IMR-90 (cell line): ENCODE measurements around the gene FOSL1. TPM values are rescaled to one million over a fixed set of nuclear protein-coding genes. Genes with fewer than 3 reads are reported as not detected.
A peak's percentile ranks its signal among the peaks of the same experiment; 100 is the strongest.

ENCODE experiments used
- ATAC-seq: fragments of 200-7000 bp; cut with Tn5 transposase; 2 replicates; pipeline ENCODE4 v1.9.1; 2020; ENCODE audit warnings: low read depth, mild to moderate bottlenecking, moderate library complexity
- BruUV-seq: library from RNA; stranded (reverse); fragments of 400-500 nt; replicated peaks from 2 replicates; lab custom pipeline; 2021; lab: Mats Ljungman, UMichigan
- CTCF ChIA-PET: fragments of 300-600 bp; formaldehyde crosslinking; extraction: SDS; loops from one replicate; lab custom pipeline; 2021; ENCODE audit warnings: antibody characterized with exemption; lab: Yijun Ruan, JAX
- POLR2A ChIA-PET: fragments of 300-600 bp; sonication (Branson Sonifier 250); formaldehyde crosslinking; loops from one replicate; lab custom pipeline; 2022; ENCODE audit warnings: antibody characterized with exemption; ENCODE audit not compliant: unreplicated experiment; lab: Charles Lee
- DNase-seq: peaks from one replicate; pipeline ENCODE4 v3.0.0; 2013
- H2AFZ ChIP-seq: replicated peaks from 2 replicates; pipeline ENCODE3; 2013; ENCODE audit warnings: low read length, mild to moderate bottlenecking; ENCODE audit not compliant: poor library complexity
- H2AK5ac ChIP-seq: 2 replicates; pipeline ENCODE4 v1.6.1; 2013; ENCODE audit warnings: low read depth, low read length, inconsistent platforms
- H2AK9ac ChIP-seq: replicated peaks from 2 replicates; pipeline ENCODE3; 2013; ENCODE audit warnings: mild to moderate bottlenecking, low read depth, low read length, moderate library complexity; ENCODE audit not compliant: poor library complexity
- H2BK120ac ChIP-seq: 2 replicates; pipeline ENCODE4 v1.6.1; 2013; ENCODE audit warnings: low read depth, low read length, inconsistent platforms
- H2BK15ac ChIP-seq: 3 replicates; pipeline ENCODE4 v1.6.1; 2013; ENCODE audit warnings: low read depth, low read length, inconsistent platforms
- H2BK20ac ChIP-seq: 2 replicates; pipeline ENCODE4 v1.6.1; 2013; ENCODE audit warnings: low read depth, mild to moderate bottlenecking, inconsistent platforms, low read length, moderate library complexity
- H2BK5ac ChIP-seq: 2 replicates; pipeline ENCODE4 v1.6.1; 2013; ENCODE audit warnings: mild to moderate bottlenecking, low read depth, low read length, inconsistent platforms; ENCODE audit not compliant: poor library complexity, severe bottlenecking
- H3K14ac ChIP-seq: replicated peaks from 2 replicates; pipeline ENCODE4 v1.6.1; 2013; ENCODE audit warnings: low read depth, low read length, inconsistent platforms
- H3K18ac ChIP-seq: 2 replicates; pipeline ENCODE4 v1.6.1; 2013; ENCODE audit warnings: low read depth, low read length, control low read depth
- H3K23ac ChIP-seq: 2 replicates; pipeline ENCODE4 v1.6.1; 2013; ENCODE audit warnings: low read depth, low read length, inconsistent platforms
- H3K27ac ChIP-seq: 2 replicates; pipeline ENCODE4 v1.5.1; 2013; ENCODE audit warnings: mild to moderate bottlenecking, control low read depth, low read length; ENCODE audit not compliant: insufficient read depth
- H3K27me3 ChIP-seq: 2 replicates; pipeline ENCODE4 v1.6.1; 2013; ENCODE audit warnings: low read length; ENCODE audit not compliant: control insufficient read depth, insufficient read depth
- H3K36me3 ChIP-seq: 2 replicates; pipeline ENCODE4 v1.6.1; 2013; ENCODE audit warnings: low read length, mixed read lengths; ENCODE audit not compliant: control insufficient read depth, insufficient read depth
- H3K4ac ChIP-seq: 2 replicates; pipeline ENCODE4 v1.6.1; 2013; ENCODE audit warnings: low read depth, low read length, inconsistent platforms
- H3K4me1 ChIP-seq: 2 replicates; pipeline ENCODE4 v1.6.1; 2013; ENCODE audit warnings: low read length, mixed read lengths; ENCODE audit not compliant: control insufficient read depth, insufficient read depth
- H3K4me2 ChIP-seq: 2 replicates; pipeline ENCODE4 v1.6.1; 2013; ENCODE audit warnings: low read depth, mild to moderate bottlenecking, control low read depth, low read length, moderate library complexity
- H3K4me3 ChIP-seq: 2 replicates; pipeline ENCODE4 v1.5.1; 2013; ENCODE audit warnings: low read depth, mild to moderate bottlenecking, control low read depth, low read length, moderate library complexity; ENCODE audit not compliant: insufficient read depth
- H3K56ac ChIP-seq: 2 replicates; pipeline ENCODE4 v1.6.1; 2013; ENCODE audit warnings: low read length, inconsistent platforms; ENCODE audit not compliant: insufficient read depth; ENCODE audit errors: extremely low read depth
- H3K79me1 ChIP-seq, 2 experiments: 2 replicates each; pipeline ENCODE4 v1.6.1; 2013; ENCODE audit warnings: low read length in 2 of 2, inconsistent platforms in 1 of 2, low read depth in 1 of 2
- H3K9ac ChIP-seq: 2 replicates; pipeline ENCODE4 v1.6.1; 2013; ENCODE audit warnings: low read depth, low read length, control low read depth
- H3K9me1 ChIP-seq: 2 replicates; pipeline ENCODE4 v1.6.1; 2013; ENCODE audit warnings: low read length, inconsistent platforms; ENCODE audit not compliant: insufficient read depth
- H3K9me3 ChIP-seq: 2 replicates; pipeline ENCODE4 v1.6.1; 2013; ENCODE audit warnings: low read length; ENCODE audit not compliant: control insufficient read depth, insufficient read depth
- H4K20me1 ChIP-seq: 2 replicates; pipeline ENCODE4 v1.6.1; 2013; ENCODE audit warnings: low read length, inconsistent platforms; ENCODE audit not compliant: insufficient read depth
- H4K5ac ChIP-seq: 2 replicates; pipeline ENCODE4 v1.6.1; 2013; ENCODE audit warnings: mild to moderate bottlenecking, low read depth, low read length, control low read depth
- H4K8ac ChIP-seq, 2 experiments: 2 replicates each; pipeline ENCODE4 v1.6.1; 2013; ENCODE audit warnings: low read depth in 2 of 2, low read length in 2 of 2, control low read depth in 1 of 2, inconsistent platforms in 1 of 2
- H4K91ac ChIP-seq: 2 replicates; pipeline ENCODE4 v1.6.1; 2013; ENCODE audit warnings: low read depth, low read length, inconsistent platforms; ENCODE audit not compliant: insufficient read depth
- CEBPB ChIP-seq: IDR thresholded peaks from 2 replicates; pipeline ENCODE4 v1.6.1; 2012; ENCODE audit warnings: low read depth, low read length, improper control_type of control experiment
- CHD1 ChIP-seq: IDR thresholded peaks from 2 replicates; pipeline ENCODE4 v1.6.1; 2012; ENCODE audit warnings: low read depth, low read length, improper control_type of control experiment
- NFE2L2 ChIP-seq: fragments of 150-350 bp; IDR thresholded peaks from 2 replicates; pipeline ENCODE4 v1.6.1; 2016; ENCODE audit warnings: low read depth, mild to moderate bottlenecking, low read length
- RCOR1 ChIP-seq: IDR thresholded peaks from 2 replicates; pipeline ENCODE4 v1.6.1; 2012; ENCODE audit warnings: mild to moderate bottlenecking, low read length, improper control_type of control experiment; ENCODE audit not compliant: insufficient replicate concordance
- RFX5 ChIP-seq: IDR thresholded peaks from 2 replicates; pipeline ENCODE4 v1.8.0; 2012; ENCODE audit warnings: low read depth, mild to moderate bottlenecking, low read length, moderate library complexity
- WGBS, 2 experiments: methylation state at CpG; one replicate each; pipeline versions ENCODE4 v1.1.5 to v1.1.7; 2013; ENCODE audit warnings: missing lambda C conversion rate in 2 of 2; ENCODE audit not compliant: insufficient read length in 1 of 2; ENCODE audit errors: extremely low coverage in 2 of 2; 5-methylcytosine and 5-hydroxymethylcytosine counted together
- dilution Hi-C: fragments of 300-500 bp; cut with HindIII; formaldehyde crosslinking; loops from one replicate; pipeline ENCODE4 v1.14.3; 2018; ENCODE audit warnings: low sequenced_read_pairs; ENCODE audit not compliant: unreplicated experiment
- in situ Hi-C: fragments of 300-500 bp; cut with MboI; formaldehyde crosslinking; loops from 3 replicates; pipeline ENCODE4 v1.14.3; 2019; ENCODE audit warnings: low sequenced_read_pairs, inconsistent platforms, mixed read lengths
- intact Hi-C: fragments of 100-400 bp; cut with micrococcal nuclease; formaldehyde crosslinking; loops from 2 replicates; pipeline ENCODE4 v1.10.0; 2022
- polyA plus RNA-seq, 3 experiments: library from polyadenylated mRNA; depleted of rRNA; stranded (reverse); fragments of >200 nt; gene quantifications; 2 replicates each; pipeline ENCODE4 v1.2.3, GENCODE V29; 2012; ENCODE audit warnings: low replicate concordance in 1 of 3
- total RNA-seq: library from RNA; depleted of rRNA; stranded (reverse); fragments of >200 nt; gene quantifications from 2 replicates; pipeline ENCODE4 v1.2.3, GENCODE V29; 2012
- TF ChIP-seq, protein P1 (sequence below): conservative IDR thresholded peaks from 2 replicates; pipeline ENCODE4 v1.5.1; 2012; ENCODE audit warnings: mild to moderate bottlenecking, low read depth, low read length, improper control_type of control experiment

The FOSL1 gene
- total and polyA plus RNA-seq, 2 of the 4 experiments (the other 2 are of a cell fraction): 17.2 to 107 TPM

DNA sequence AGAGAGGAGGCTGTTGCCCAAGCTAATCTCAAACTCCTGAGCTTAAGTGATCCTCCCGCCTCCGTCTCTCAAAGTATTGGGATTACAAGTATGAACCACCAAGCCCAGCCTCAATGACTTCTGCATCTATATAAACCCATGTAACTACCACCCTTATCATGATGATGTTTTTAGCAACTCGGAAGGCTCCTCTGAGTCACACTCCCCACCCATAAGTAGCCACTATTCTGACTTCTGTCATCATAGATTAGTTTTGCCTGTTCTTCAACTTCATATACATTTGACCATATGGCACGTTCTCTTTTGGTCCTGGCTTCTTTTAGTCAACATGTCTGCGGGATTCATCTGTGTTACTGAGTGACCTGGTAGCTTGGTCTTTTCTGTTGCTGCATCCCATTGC is 6.4 kb upstream of the FOSL1 start:
- DNase-seq (no peak), ATAC-seq (no peak)
- no peak overlapping the region for H3K56ac ChIP-seq
- no peak overlapping the region; the same call in 1 of the 2 replicates for H4K5ac ChIP-seq
- H3K4ac ChIP-seq: peak overlapping the region; percentile 48
- peaks cover 32 to 72% of the 10 kb centered on the region in 2 experiments; a peak in 3 of 4 replicates for H3K79me1 ChIP-seq
- H4K8ac ChIP-seq: peak overlapping the region in 1 of 2 experiments; percentile 9; a peak in 2 of 4 replicates
- H3K23ac ChIP-seq: peak overlapping the region; percentile 70; the same call in 1 of the 2 replicates
- no peak overlapping the region for H2BK5ac ChIP-seq
- no peak overlapping the region for H3K9ac ChIP-seq
- peak overlapping the region; percentile 67 for H4K91ac ChIP-seq
- no CpG with 5 or more reads among the region's 5 CpGs for WGBS, 2 experiments
- TF ChIP-seq NFE2L2 (no peak), CEBPB (no peak), RFX5 (no peak), RCOR1 (no peak), CHD1 (no peak)
- TF ChIP-seq, protein P1, sequence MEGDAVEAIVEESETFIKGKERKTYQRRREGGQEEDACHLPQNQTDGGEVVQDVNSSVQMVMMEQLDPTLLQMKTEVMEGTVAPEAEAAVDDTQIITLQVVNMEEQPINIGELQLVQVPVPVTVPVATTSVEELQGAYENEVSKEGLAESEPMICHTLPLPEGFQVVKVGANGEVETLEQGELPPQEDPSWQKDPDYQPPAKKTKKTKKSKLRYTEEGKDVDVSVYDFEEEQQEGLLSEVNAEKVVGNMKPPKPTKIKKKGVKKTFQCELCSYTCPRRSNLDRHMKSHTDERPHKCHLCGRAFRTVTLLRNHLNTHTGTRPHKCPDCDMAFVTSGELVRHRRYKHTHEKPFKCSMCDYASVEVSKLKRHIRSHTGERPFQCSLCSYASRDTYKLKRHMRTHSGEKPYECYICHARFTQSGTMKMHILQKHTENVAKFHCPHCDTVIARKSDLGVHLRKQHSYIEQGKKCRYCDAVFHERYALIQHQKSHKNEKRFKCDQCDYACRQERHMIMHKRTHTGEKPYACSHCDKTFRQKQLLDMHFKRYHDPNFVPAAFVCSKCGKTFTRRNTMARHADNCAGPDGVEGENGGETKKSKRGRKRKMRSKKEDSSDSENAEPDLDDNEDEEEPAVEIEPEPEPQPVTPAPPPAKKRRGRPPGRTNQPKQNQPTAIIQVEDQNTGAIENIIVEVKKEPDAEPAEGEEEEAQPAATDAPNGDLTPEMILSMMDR: no peak
- H3K18ac ChIP-seq: no peak overlapping the region
- no peaks in the 10 kb centered on the region for H3K36me3 ChIP-seq
- peak overlapping the region; percentile 69 for H2AK5ac ChIP-seq
- H3K9me1 ChIP-seq: peaks cover 21% of the 10 kb centered on the region
- H4K20me1 ChIP-seq: no peaks in the 10 kb centered on the region
- H2BK120ac ChIP-seq: peak overlapping the region; percentile 83
- H3K4me2 ChIP-seq: no peak overlapping the region
- CTCF ChIA-PET: interaction anchor here (0.5 kb wide), 1 partner anchor 18 kb away, joined by 3 read pairs; the partner anchor contains the start of gene FIBP
- POLR2A ChIA-PET: interaction anchor here (1.0 kb wide), 1 partner anchor 11 kb away, joined by 3 read pairs; no protein-coding TSS in a partner anchor
- dilution Hi-C loops: no loop called here
- H3K4me3 ChIP-seq: no peak overlapping the region
- H2AFZ ChIP-seq: no peak overlapping the region
- H3K27me3 ChIP-seq: no peaks in the 10 kb centered on the region
- intact Hi-C loops: no loop called here
- peak overlapping the region; percentile 76 for H3K14ac ChIP-seq
- peak overlapping the region; percentile 47 for H2AK9ac ChIP-seq
- peaks cover 24% of the 10 kb centered on the region for H3K4me1 ChIP-seq
- BruUV-seq: no TSS peak
- peak overlapping the region; percentile 70 for H2BK15ac ChIP-seq
- peak overlapping the region; percentile 81 for H2BK20ac ChIP-seq
- H3K9me3 ChIP-seq: no peaks in the 10 kb centered on the region
- in situ Hi-C loops: no loop called here
- no peak overlapping the region for H3K27ac ChIP-seq
